CD4-positive, alpha-beta memory T cell (primary cell): Measurements from ENCODE around the gene NBEAL1. TPM values are rescaled to one million over a fixed set of nuclear protein-coding genes. Genes with fewer than 3 reads are reported as not detected.
A peak's percentile ranks its signal among the peaks of the same experiment; 100 is the strongest.
"Not testable (repeated sequence)": the region's sequence is repeated elsewhere in the genome, so short reads cannot be mapped to it uniquely, and the experiment has no call there.

ENCODE experiments used
- CTCF ChIA-PET: fragments of 350-600 bp; sonication (Branson Sonifier 250); formaldehyde crosslinking; loops from one replicate; lab custom pipeline; 2021; ENCODE audit warnings: inconsistent platforms; ENCODE audit not compliant: partially characterized antibody; lab: Charles Lee
- POLR2A ChIA-PET: fragments of 350-600 bp; sonication (Branson Sonifier 250); formaldehyde crosslinking; loops from one replicate; lab custom pipeline; 2021; ENCODE audit not compliant: partially characterized antibody; lab: Charles Lee
- DNase-seq, 5 donors: peaks; one replicate each; pipeline versions ENCODE4 v3.0.0 to v3.0.0-alpha.2; 2020 to 2022; ENCODE audit warnings: mixed read lengths in 1 of 5
- H3K27ac ChIP-seq: one replicate; pipeline ENCODE4 v1.7.0; 2013; ENCODE audit warnings: low read depth, low read length
- H3K27me3 ChIP-seq: 2 replicates; pipeline ENCODE4 v1.7.0; 2013; ENCODE audit warnings: mild to moderate bottlenecking, low read length, moderate library complexity; ENCODE audit not compliant: insufficient read depth
- H3K36me3 ChIP-seq: 2 replicates; pipeline ENCODE4 v1.7.0; 2013; ENCODE audit warnings: mild to moderate bottlenecking, low read length, moderate library complexity; ENCODE audit not compliant: insufficient read depth
- H3K4me1 ChIP-seq: 2 replicates; pipeline ENCODE4 v1.7.0; 2013; ENCODE audit warnings: mild to moderate bottlenecking, low read length, moderate library complexity; ENCODE audit not compliant: insufficient read depth
- H3K4me3 ChIP-seq, 2 donors: one replicate each; pipeline ENCODE4 v1.7.0; 2013; ENCODE audit warnings: low read length in 2 of 2, mild to moderate bottlenecking in 1 of 2
- H3K9me3 ChIP-seq, 2 donors: one replicate each; pipeline ENCODE4 v1.7.0; 2013; ENCODE audit warnings: low read length in 2 of 2, control low read depth in 1 of 2; ENCODE audit not compliant: control insufficient read depth in 1 of 2
- H3K27ac Mint-ChIP-seq, 7 donors: one replicate each; pipeline ENCODE4 v1.8.0; 2020 to 2021; ENCODE audit warnings: mixed read lengths in 7 of 7, mild to moderate bottlenecking in 6 of 7, inconsistent platforms in 3 of 7, moderate library complexity in 3 of 7
- H3K27me3 Mint-ChIP-seq, 2 donors: one replicate each; pipeline ENCODE4 v1.8.0; 2020 to 2021; ENCODE audit warnings: mixed read lengths in 2 of 2
- H3K36me3 Mint-ChIP-seq, 2 donors: one replicate each; pipeline ENCODE4 v1.8.0; 2020 to 2021; ENCODE audit warnings: mixed read lengths in 2 of 2, inconsistent platforms in 1 of 2, mild to moderate bottlenecking in 1 of 2
- H3K4me1 Mint-ChIP-seq, 4 donors: one replicate each; pipeline ENCODE4 v1.8.0; 2020 to 2021; ENCODE audit warnings: mixed read lengths in 4 of 4, mild to moderate bottlenecking in 1 of 4
- H3K4me3 Mint-ChIP-seq, 8 donors: one replicate each; pipeline ENCODE4 v1.8.0; 2020 to 2021; ENCODE audit warnings: mixed read lengths in 8 of 8, mild to moderate bottlenecking in 7 of 8, moderate library complexity in 6 of 8, inconsistent platforms in 3 of 8
- H3K9me3 Mint-ChIP-seq, 8 donors: one replicate each; pipeline ENCODE4 v1.8.0; 2020 to 2021; ENCODE audit warnings: mixed read lengths in 8 of 8, mild to moderate bottlenecking in 5 of 8, inconsistent platforms in 3 of 8, moderate library complexity in 1 of 8
- intact Hi-C: fragments of 100-400 bp; cut with micrococcal nuclease; formaldehyde crosslinking; loops from one replicate; pipeline ENCODE4 v1.15.1; 2023
- polyA plus RNA-seq, 2 donors: library from polyadenylated mRNA; unstranded; fragments of 300-500 nt; fragmentation: Illumina TruSeq; gene quantifications; one replicate each; pipeline ENCODE4 v1.2.3, GENCODE V29; 2021
- total RNA-seq, 2 experiments: library from RNA; stranded (reverse); gene quantifications; one replicate each; pipeline ENCODE4 v1.2.3, GENCODE V29; 2021

The NBEAL1 gene
- total and polyA plus RNA-seq, 4 experiments from 2014 or later: 4.2 to 15.9 (median 11.6) TPM

DNA sequence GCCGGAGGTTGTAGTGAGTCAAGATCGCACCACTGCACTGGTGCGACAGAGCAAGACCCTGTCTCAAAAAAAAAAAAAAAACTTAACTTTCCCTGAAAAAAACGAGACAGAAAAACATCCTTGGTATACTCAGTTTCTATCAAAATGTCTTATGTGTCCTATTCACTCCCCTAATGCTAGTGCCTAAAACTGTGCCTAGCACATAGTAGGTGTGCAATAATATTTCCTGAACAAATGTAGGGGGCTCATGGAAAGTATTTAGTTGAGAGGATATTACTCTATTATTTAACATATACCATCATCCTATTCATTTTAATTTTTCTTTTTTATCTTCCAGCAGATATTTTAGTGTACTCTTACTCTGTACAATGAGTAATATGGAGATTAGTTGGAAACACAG, 120.4 kb downstream of the NBEAL1 start:
- Histone ChIP-seq H3K27me3 (no peaks in the 10 kb centered on the region), H3K36me3 (no peaks in the 10 kb centered on the region), H3K4me3 (no peak overlapping the region), H3K27ac (no peak overlapping the region), H3K4me1 (no peaks in the 10 kb centered on the region), H3K9me3 (no peaks in the 10 kb centered on the region)
- DNase-seq: no peak
- no peaks in the 10 kb centered on the region for H3K9me3 Mint-ChIP-seq
- H3K36me3 Mint-ChIP-seq: peaks cover 0 to under 1% of the 10 kb centered on the region in 2 donors
- H3K4me3 Mint-ChIP-seq: no peak overlapping the region
- H3K27ac Mint-ChIP-seq: no peak overlapping the region
- H3K4me1 Mint-ChIP-seq: no peaks in the 10 kb centered on the region
- CTCF ChIA-PET: interaction anchor here (0.7 kb wide), 1 partner anchor 87 kb away, joined by 3 read pairs; no protein-coding TSS in a partner anchor
- POLR2A ChIA-PET: no interaction called here
- intact Hi-C loops: no loop called here
- H3K27me3 Mint-ChIP-seq: no peaks in the 10 kb centered on the region

DNA sequence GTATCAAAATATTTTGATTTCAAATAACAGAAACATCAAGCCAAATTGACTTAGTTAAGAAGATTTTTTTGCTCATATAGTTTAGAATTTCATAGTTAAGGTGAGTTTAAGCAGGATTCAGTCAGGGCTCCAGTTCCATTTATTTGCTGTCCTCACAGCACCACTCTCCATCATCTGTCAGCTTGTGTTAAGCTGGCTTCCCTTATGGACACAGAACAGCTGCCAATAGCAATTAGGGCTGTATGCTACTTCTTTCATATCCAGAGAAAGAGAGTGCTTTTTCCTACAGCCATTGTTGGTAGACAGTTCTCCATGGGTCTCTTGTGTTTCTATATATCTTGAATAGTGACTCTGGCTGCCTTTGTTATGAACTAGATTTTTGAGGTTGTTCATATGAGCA, 128.7 kb downstream of the NBEAL1 start:
- no peaks in the 10 kb centered on the region for H3K9me3 ChIP-seq
- POLR2A ChIA-PET: interaction anchor here (0.6 kb wide), 1 partner anchor 173 kb away, joined by 3 read pairs; no protein-coding TSS in a partner anchor
- CTCF ChIA-PET: no interaction called here
- no peaks in the 10 kb centered on the region for H3K4me1 ChIP-seq
- Mint-ChIP-seq H3K4me3 (no peak overlapping the region), H3K36me3 (peaks cover 0 to 8% of the 10 kb centered on the region in 2 donors), H3K27me3 (no peaks in the 10 kb centered on the region), H3K4me1 (no peaks in the 10 kb centered on the region), H3K27ac (no peak overlapping the region), H3K9me3 (no peaks in the 10 kb centered on the region)
- intact Hi-C loops: no loop called here
- H3K27ac ChIP-seq: no peak overlapping the region
- no peaks in the 10 kb centered on the region for H3K27me3 ChIP-seq
- no peaks in the 10 kb centered on the region for H3K36me3 ChIP-seq
- no peak for DNase-seq
- H3K4me3 ChIP-seq: no peak overlapping the region

DNA sequence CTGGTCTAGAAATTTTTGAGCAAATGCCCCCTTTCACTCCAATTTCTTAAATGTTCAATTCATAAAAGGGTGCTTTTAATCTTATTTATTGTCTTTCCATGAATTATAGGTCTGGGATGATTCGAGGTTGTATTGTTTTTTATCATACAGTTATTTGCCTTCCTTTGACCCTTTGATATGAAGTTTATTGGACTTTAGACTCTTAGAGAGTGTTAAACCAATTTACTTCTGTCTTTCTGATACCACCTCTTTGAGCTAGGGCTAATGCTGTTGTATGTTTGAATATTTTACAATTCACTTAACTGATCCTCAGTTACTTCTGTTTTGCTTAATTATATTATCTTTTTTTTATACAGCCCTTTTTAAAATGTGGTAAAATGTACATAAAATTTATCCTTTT, 134.5 kb downstream of the NBEAL1 start:
- POLR2A ChIA-PET: no interaction called here
- Histone ChIP-seq H3K27me3 (no peaks in the 10 kb centered on the region), H3K4me1 (no peaks in the 10 kb centered on the region), H3K27ac (no peak overlapping the region), H3K36me3 (no peaks in the 10 kb centered on the region), H3K4me3 (no peak overlapping the region), H3K9me3 (no peaks in the 10 kb centered on the region)
- DNase-seq: no peak
- H3K27ac Mint-ChIP-seq: no peak overlapping the region
- H3K27me3 Mint-ChIP-seq: no peaks in the 10 kb centered on the region
- no peaks in the 10 kb centered on the region for H3K4me1 Mint-ChIP-seq
- peaks cover 7 to 27% of the 10 kb centered on the region in 2 donors for H3K36me3 Mint-ChIP-seq
- H3K9me3 Mint-ChIP-seq: no peaks in the 10 kb centered on the region
- intact Hi-C loops: no loop called here
- CTCF ChIA-PET: no interaction called here
- no peak overlapping the region for H3K4me3 Mint-ChIP-seq

DNA sequence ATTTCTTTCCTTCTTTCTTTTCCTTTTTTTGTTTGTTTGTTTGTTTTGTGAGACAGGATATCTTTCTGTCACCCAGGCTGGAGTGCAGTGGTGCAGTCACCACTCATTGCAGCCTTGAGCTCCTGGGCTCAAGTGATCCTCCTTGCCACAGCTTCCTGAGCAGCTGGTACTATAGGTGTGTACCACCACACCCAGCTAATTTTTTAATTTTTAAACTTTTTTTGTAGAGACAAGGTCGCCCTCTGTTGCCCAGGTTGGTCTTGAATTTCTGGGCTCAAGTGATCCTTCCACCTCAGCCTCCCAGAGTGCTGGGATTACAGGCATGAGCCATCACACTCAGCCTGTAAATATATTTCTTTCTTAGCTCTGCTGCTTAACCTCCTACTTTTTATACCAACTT, 140.7 kb downstream of the NBEAL1 start:
- H3K27ac ChIP-seq: no peak overlapping the region
- H3K9me3 Mint-ChIP-seq: no peaks in the 10 kb centered on the region
- H3K9me3 ChIP-seq: no peaks in the 10 kb centered on the region
- H3K27me3 ChIP-seq: no peaks in the 10 kb centered on the region
- H3K27ac Mint-ChIP-seq: peak overlapping the region in 6 of 7 donors; percentile 20 to 75 (median 40)
- H3K36me3 ChIP-seq: no peaks in the 10 kb centered on the region
- intact Hi-C loops: loop anchor here (2.0 kb wide), 1 partner anchor 581 kb away; no protein-coding TSS in a partner anchor
- peak in 4 of 5 donors; percentile 10 to 20 (median 17) for DNase-seq
- H3K36me3 Mint-ChIP-seq: peaks cover 4 to 21% of the 10 kb centered on the region in 2 donors
- no peak overlapping the region for H3K4me3 ChIP-seq
- H3K4me1 Mint-ChIP-seq: peaks cover 7 to 12% (median 10%) of the 10 kb centered on the region in 4 donors
- ChIA-PET POLR2A (no interaction called here), CTCF (interaction anchor here (1.0 to 2.6 kb wide), 4 partner anchors 9 to 567 kb away, joined by 3 to 12 read pairs (median 4); no protein-coding TSS in a partner anchor)
- H3K4me3 Mint-ChIP-seq: peak overlapping the region in 1 of 8 donors; percentile 14
- H3K27me3 Mint-ChIP-seq: no peaks in the 10 kb centered on the region
- peaks cover 9% of the 10 kb centered on the region for H3K4me1 ChIP-seq

DNA sequence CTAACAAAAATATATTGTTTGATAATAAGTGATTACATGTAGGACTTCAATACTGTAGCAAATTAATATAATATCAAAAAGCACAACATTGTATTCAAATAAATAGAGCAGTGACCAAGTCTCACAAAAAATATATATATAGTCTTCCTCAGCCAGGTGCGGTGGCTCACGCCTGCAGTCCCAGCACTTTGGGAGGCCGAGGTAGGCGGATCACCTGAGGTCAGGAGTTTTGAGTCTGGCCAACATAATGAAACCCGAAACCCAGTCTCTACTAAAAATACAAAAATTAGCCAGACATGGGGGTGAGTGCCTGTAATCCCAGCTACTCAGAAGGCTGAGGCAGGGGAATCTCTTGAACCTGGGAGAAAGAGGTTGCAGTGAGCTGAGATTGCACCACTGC, 148.0 kb downstream of the NBEAL1 start:
- H3K27ac Mint-ChIP-seq, H3K4me3 ChIP-seq, H3K9me3 Mint-ChIP-seq, H3K27me3 ChIP-seq, H3K27ac ChIP-seq, H3K9me3 ChIP-seq, H3K4me1 ChIP-seq, H3K27me3 Mint-ChIP-seq, H3K36me3 ChIP-seq, H3K4me1 Mint-ChIP-seq, H3K4me3 Mint-ChIP-seq, CTCF ChIA-PET, POLR2A ChIA-PET, DNase-seq, intact Hi-C loops: not testable (repeated sequence)
- peaks cover 18 to 29% of the 10 kb centered on the region in 2 donors for H3K36me3 Mint-ChIP-seq

DNA sequence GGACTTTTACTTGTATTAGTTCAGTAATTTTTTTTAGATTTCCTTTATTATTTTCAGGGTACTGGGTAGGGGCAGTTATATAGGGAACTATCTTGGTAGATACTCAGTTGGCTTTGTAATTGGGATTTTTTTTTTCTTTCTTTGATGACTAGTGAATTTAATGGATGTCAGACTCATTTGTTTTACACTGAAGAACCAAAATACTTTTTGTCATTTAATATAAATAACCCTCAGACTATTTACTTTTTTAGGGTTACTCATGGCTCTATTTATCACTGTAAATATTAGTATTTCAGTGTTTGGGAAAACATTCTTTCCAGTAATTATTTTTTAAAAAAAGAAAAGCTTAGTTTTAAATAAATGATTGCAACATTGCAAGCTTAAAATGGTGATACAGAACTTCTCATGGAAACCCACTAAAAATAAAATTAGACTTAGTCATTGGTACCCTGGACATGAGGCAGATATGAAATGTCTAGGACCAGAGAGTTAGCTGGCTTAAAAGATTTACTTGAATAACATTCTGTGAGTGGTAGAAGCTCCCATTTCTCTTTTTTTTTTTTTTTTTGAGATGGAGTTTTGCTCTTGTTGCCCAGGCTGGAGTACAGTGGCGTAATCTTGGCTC, 149.7 kb downstream of the NBEAL1 start:
- Histone ChIP-seq H3K27ac (no peak overlapping the region), H3K4me1 (no peaks in the 10 kb centered on the region), H3K4me3 (no peak overlapping the region), H3K36me3 (no peaks in the 10 kb centered on the region), H3K9me3 (no peaks in the 10 kb centered on the region), H3K27me3 (no peaks in the 10 kb centered on the region)
- H3K4me1 Mint-ChIP-seq: no peaks in the 10 kb centered on the region
- H3K27me3 Mint-ChIP-seq: no peaks in the 10 kb centered on the region
- DNase-seq: no peak
- H3K27ac Mint-ChIP-seq: no peak overlapping the region
- peaks cover 0 to 5% (median under 1%) of the 10 kb centered on the region in 8 donors for H3K9me3 Mint-ChIP-seq
- H3K4me3 Mint-ChIP-seq: no peak overlapping the region
- POLR2A ChIA-PET: no interaction called here
- CTCF ChIA-PET: interaction anchor here (1.2 kb wide), 1 partner anchor 9 kb away, joined by 4 read pairs; no protein-coding TSS in a partner anchor
- intact Hi-C loops: no loop called here
- peaks cover 21 to 32% of the 10 kb centered on the region in 2 donors for H3K36me3 Mint-ChIP-seq

DNA sequence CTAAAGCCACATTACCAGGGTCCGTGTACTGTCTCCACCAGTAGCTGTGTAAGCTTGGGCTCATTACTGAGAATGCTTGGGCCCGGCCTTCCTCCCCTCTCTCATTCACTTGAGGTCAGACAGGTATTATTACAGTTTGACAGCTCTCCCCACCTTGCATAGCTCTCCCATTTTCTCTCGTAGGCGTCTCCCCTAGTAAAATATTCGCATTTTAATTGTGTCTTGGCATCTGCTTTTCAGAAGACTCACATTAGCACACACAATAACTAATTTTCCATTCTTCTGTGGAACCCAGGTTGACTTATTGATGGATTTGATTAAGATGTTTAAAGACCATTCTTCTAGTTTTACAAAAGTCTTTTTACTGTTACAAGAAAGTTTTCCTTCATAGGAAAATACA, 153.1 kb downstream of the NBEAL1 start:
- H3K4me3 Mint-ChIP-seq: no peak overlapping the region
- CTCF ChIA-PET: no interaction called here
- Histone ChIP-seq H3K27ac (no peak overlapping the region), H3K9me3 (no peaks in the 10 kb centered on the region), H3K4me3 (no peak overlapping the region), H3K36me3 (no peaks in the 10 kb centered on the region), H3K27me3 (no peaks in the 10 kb centered on the region), H3K4me1 (no peaks in the 10 kb centered on the region)
- H3K27ac Mint-ChIP-seq: no peak overlapping the region
- H3K4me1 Mint-ChIP-seq: no peaks in the 10 kb centered on the region
- DNase-seq: no peak
- intact Hi-C loops: no loop called here
- H3K9me3 Mint-ChIP-seq: peaks cover 0 to 5% (median under 1%) of the 10 kb centered on the region in 8 donors
- H3K27me3 Mint-ChIP-seq: no peaks in the 10 kb centered on the region
- peaks cover 15 to 34% of the 10 kb centered on the region in 2 donors for H3K36me3 Mint-ChIP-seq
- POLR2A ChIA-PET: no interaction called here
